Choroid plexus epithelial cell (primary cell): Measurements from ENCODE around the gene RECK.

ENCODE experiments used
- DNase-seq: peaks from one replicate; pipeline ENCODE4 v3.0.0-alpha.2; 2010; ENCODE audit warnings: low read depth
- H3K4me3 ChIP-seq: 2 replicates; pipeline ENCODE4 v1.5.1; 2011; ENCODE audit warnings: low read depth, mild to moderate bottlenecking, control low read depth, low read length, moderate library complexity
- TF ChIP-seq, protein P1 (sequence below): conservative IDR thresholded peaks from 2 replicates; pipeline ENCODE4 v1.5.1; 2011; ENCODE audit warnings: low read depth, mild to moderate bottlenecking, control low read depth, inconsistent platforms, low read length, moderate library complexity

RECK gene

GRCh38 chr9:36138496-36138895 is 101.8 kb downstream of the RECK start:
- H3K4me3 ChIP-seq: no peak overlapping the region
- TF ChIP-seq, protein P1, sequence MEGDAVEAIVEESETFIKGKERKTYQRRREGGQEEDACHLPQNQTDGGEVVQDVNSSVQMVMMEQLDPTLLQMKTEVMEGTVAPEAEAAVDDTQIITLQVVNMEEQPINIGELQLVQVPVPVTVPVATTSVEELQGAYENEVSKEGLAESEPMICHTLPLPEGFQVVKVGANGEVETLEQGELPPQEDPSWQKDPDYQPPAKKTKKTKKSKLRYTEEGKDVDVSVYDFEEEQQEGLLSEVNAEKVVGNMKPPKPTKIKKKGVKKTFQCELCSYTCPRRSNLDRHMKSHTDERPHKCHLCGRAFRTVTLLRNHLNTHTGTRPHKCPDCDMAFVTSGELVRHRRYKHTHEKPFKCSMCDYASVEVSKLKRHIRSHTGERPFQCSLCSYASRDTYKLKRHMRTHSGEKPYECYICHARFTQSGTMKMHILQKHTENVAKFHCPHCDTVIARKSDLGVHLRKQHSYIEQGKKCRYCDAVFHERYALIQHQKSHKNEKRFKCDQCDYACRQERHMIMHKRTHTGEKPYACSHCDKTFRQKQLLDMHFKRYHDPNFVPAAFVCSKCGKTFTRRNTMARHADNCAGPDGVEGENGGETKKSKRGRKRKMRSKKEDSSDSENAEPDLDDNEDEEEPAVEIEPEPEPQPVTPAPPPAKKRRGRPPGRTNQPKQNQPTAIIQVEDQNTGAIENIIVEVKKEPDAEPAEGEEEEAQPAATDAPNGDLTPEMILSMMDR: no peak
- DNase-seq: no peak

DNA sequence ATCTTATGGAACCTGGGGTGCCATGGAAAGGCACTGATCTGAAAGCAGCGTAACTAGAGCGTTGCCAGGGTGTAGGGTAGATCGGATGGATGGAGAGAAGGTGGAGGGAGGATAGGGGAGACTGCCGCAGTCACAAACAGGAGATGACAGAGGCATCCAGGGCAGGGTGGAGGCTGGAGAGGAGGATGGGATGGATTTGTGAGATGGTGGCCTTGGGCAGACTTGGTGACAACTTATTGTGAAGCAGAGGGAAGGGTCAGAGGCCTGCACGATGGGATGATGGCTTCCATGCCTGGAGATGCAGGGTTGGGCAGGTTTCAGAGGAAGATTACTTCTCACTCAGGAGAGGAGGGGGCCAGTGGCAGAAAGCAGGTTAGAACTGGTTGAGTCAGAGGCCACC is 102.2 kb downstream of the RECK start:
- TF ChIP-seq, protein P1: no peak
- no peak for DNase-seq
- no peak overlapping the region for H3K4me3 ChIP-seq

DNA sequence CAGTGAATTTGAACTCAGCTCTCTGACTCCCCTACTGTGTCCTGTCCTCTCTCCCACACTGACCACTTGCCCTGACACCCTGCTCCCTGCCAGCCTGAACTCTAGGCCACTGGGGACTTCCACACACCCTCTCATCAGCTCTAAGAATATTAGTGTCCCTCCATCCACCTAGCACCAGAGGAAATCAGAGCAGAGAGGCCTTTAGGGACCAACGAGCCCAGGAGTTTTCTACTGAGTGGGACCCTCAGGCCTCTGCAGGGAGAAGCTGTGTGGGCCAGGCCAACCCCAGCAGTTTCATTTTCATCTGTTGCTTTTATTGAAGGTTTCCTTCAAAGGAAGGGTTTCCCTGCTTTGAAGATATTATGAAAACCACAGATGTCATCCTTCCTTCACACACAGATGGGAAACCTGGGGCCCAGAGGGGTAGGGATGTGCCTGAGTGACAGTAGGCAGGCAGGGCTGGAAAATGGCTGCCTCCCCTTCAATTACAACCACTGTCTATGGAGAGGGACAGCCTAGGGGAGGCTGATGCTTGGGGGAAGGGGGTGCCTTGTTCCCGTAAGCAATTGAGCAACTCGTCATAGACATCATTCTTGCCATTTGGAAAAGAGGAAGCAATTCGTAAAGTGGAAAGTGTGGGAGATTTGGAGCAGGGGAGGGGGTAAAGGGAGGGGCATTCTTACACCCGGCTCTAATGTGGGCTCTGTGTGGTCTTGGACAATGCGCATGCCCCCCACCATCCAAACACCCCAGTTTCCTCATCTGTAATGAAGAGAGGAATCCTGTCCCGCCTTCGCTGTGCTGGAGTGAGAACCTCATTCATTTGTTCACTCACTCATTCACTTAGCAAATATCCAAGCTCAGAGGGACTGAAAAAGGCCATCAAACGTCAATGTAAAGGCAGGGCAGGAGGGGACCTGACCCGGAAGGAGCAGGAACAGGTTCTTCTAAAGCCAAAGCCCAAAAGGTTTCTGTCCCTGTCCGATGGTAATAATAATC is 103.7 kb downstream of the RECK start:
- TF ChIP-seq, protein P1: no peak
- no peak for DNase-seq
- no peak overlapping the region for H3K4me3 ChIP-seq

DNA sequence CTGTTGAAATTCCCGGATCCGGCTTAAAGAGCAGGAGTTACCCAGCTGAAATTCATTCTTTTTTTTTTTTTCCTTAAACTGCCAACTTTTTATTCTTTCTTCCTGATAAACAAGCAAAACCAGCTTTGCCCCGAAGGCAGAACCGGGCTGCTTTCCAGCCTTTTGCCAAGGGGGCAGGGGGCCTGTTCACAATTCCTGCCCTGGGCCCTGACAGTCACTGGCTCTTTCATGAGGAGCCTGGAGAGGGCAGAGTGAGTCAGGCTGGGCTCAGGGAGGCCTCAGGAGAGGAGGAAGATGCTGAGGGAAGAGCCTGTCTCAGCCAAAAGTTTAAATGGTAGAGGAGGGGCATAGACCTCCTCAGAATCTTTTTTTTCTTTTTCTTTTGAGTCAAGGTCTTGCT is 104.6 kb downstream of the RECK start:
- H3K4me3 ChIP-seq: no peak overlapping the region
- peak; percentile 39 for DNase-seq
- TF ChIP-seq, protein P1: peak; percentile 57

DNA sequence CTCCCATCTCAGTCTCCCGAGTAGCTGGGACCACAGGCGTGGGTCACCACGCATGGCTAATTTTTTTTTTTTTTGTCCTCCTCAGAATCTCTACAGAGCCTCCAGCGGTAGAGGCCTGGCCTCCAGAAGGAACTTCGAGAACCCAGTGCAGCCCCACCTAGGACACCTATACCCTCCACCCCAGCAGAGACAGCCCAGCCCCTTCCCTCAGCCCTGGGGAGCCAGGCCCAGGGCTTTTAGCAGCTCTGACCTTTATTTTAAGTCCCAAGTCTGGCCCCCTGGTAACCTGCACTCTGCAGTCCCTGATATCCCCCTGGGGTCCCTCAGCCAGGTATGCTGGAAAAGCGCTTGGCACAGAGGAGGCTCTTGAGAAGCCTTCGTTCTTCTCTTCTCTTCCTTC is 105.0 kb downstream of the RECK start:
- no peak for DNase-seq
- TF ChIP-seq, protein P1: no peak
- H3K4me3 ChIP-seq: no peak overlapping the region

DNA sequence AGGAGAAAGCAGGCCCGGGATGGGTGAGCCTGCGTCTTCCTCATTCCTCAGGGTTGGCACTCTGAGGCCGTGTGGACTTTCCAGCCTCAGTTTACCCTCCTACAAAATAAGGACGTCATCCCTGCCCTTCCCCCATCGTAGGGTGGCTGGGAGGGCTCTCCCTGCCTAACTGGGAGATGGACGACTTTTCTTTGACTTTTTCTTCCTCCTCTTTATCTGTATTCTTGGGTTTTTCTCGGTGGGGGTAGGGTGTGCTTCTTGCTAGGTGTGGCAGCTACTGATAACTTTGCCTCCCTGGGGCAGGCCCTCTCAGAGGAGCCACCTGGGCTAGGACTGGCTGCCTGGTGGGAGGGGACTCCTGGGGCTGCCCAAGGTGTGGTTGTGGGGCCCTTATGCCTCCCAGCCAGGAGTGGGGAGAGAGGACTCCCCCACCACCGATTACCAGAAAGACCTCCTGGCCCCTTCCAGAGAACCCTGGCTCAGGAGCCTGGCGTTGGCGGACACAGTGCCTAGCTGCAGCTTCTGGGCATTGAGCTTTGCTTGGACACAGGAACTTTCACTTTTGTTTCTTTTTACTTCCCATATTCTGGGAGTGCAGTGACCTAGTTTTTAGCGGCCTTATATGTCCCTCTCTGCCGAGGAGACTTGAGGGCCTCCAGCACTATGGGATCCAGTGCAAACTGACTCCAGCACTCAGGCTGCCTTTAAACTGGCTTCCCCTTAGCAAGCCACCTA is 106.0 kb downstream of the RECK start:
- H3K4me3 ChIP-seq: no peak overlapping the region
- peak; percentile 57 for DNase-seq
- TF ChIP-seq, protein P1: no peak
